SW480 (cell line): ENCODE data around the gene NCKAP5L.
"Not testable (repeated sequence)": the region's sequence is repeated elsewhere in the genome, so short reads cannot be mapped to it uniquely, and the experiment has no call there.

Experiments
- DNase-seq: peaks from one replicate; pipeline ENCODE4 v3.0.0-alpha.2; 2016; ENCODE audit warnings: low spot score

The NCKAP5L gene

GRCh38 chr12:49800421-49801140, 27.6 kb downstream of the NCKAP5L start:
- DNase-seq, result no peak

- DNase-seq, result no peak
Observed at GRCh38 chr12:49798934-49799333, 29.3 kb downstream of the NCKAP5L start.

- DNase-seq, result no peak
Observed at GRCh38 chr12:49798248-49798647, 30.0 kb downstream of the NCKAP5L start.

DNA sequence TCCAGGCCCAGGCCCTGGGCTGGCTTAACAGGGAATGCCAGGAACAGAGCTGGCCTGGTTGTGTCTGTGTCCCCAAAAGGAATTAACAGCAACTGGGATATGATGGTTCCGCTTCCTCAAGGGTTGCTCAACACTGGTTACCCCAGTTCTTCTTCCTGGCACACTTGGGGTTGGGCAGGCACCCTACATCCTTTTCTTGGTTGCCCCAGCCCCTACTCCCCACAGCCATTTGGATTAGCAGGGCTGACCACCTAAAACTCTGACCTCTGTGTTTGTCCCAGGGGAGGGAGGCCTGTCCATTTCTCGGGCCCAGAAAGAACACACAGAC, 30.8 kb downstream of the NCKAP5L start:
- no peak for DNase-seq

DNA sequence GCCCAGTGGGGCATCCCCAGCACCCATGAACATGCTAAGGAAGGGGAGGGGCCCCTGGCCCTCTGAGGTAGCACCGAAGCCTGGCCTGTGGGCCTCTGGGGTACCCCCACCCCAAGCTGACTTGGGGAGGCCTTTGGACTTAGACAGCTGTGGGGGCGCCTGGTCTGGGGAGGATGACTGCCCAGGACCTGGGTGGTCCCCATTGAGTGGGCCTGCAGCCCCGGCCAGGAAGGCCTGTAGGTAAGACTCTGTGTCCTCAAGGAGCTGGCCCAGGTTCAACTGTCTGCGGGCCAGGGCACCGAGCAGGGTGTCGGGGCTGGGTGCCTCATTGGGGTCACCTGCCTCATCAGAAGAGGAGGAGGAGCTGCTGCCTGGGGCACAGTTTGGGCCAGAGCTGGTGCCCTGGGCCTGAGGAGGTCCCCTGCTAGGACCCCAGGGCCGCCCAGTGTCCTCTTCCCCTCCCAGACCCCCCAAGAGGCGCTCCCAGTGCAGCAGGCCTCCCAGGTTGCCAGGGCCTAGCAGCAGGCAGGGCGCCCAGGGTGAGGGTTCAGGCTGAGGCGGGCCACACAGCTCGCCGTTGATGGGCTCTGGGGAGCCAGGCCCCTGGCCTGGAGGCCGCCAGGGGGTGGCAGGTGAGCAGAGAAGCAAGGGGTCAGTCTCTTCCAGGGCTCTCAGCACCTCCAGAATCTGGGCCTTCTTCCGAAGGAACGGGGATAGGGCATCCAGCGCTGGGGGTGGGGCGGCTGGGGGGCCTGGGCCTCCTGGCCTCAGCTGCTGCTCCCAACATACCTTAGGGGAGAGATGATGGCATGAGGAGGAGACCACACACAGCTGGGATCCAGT, 31.4 kb downstream of the NCKAP5L start:
- no peak for DNase-seq

DNA sequence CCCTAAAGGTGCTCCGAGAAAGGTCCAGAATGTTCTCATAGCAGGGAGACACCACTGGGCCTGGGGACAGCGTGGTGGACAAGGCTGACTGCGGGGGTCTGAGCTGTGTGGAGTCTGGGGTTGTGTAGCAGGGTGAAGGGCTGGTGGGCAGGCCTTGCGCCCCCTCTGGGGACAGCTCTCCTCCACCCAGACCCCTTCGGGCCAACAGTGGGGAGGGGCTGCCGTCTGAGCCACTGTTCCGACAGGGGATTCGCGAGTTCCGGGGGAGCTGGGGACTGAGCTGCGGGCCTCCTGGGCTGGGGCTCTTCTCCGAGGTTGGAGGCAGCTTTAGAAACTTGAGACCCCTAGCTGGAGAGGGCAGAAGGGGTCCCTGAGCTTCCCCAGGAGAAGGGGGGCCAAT, 32.1 kb downstream of the NCKAP5L start:
- DNase-seq, result no peak

GRCh38 chr12:49795654-49796105, 32.5 kb downstream of the NCKAP5L start:
- no peak for DNase-seq

DNA sequence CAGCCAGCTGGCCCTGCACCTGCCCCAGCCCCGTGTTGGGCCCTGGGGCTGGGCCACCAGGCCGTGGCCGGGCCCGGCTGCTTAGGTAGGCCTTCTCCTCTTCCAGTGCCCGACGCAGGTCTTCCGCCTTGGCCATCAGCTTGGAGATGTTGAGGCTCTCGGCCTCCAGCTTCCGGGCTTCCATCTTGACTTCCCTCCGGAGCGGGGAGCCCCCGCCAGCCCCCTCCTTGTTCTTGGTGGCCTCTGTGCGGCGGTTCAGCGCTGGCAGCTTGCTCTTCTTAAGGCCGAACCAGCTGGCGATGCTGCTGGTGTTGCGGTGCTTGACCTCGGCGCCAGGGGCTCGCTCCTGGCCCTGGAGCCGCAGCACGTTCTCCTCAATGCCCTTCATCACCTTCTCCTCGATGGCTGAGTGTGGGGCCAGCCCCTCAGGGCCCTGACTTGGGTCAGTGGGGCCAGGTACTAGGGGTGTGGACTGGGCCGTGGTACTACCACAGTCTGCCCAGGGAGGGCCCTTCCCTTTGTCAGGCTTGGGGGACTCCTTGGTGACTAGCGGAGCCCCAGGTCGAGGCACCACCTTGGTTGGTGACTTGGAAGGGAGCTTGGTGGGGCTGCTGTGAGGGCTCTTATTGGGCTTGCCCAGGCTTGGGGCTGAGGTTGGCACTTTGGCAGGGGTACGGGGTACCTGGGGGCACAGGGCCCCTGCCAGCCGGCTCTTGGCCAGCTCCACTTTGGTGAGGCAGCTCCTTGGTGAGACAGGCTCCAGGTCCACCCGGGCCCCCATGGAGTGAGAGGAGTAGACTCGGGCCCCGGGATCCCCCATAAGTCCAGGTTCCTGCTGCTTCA, 33.2 kb downstream of the NCKAP5L start:
- DNase-seq, result no peak

- no peak for DNase-seq
Observed at GRCh38 chr12:49794021-49794420, 34.2 kb downstream of the NCKAP5L start.

GRCh38 chr12:49793620-49794019, 34.6 kb downstream of the NCKAP5L start:
- no peak for DNase-seq

- DNase-seq, result no peak
Observed at GRCh38 chr12:49792976-49793580, 35.1 kb downstream of the NCKAP5L start.

DNA sequence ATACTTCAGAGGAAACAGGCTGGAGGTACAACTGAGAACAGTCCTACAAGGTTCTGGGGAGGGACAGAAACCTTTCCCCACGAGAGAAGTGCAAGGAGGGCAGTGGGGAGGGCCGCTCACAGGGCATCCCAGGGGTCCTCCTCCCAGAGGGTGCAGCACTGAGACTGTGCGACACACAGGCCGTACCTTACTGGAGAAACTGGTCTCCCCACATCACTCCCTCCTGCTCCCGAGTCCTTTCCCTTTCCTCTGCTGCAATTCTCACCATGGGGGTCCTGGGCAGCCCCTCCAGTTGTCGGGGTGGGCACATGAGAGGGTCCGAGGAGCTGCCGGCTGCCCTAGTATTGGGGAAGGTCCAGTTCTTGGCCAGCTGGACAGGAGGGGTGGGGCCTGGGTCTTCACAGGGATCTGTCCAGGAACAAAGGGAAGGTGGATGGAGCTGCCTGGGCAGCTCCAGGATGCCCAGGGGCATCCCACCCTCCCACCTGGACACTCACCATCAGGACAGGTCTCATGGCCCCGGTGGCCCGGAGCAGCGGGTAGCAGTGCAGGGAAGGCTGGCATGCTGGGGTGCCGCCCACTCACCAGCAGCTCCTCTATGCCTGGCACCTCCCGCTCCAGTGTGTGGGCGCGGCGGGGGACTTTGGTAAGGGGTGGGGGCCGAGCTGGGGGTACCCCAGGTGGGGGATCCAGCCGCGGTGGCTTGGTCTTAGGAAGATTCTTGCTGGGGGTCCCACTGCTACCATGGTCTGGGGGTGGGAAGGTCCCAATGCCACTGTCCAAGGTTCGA, 35.8 kb downstream of the NCKAP5L start:
- no peak for DNase-seq

DNA sequence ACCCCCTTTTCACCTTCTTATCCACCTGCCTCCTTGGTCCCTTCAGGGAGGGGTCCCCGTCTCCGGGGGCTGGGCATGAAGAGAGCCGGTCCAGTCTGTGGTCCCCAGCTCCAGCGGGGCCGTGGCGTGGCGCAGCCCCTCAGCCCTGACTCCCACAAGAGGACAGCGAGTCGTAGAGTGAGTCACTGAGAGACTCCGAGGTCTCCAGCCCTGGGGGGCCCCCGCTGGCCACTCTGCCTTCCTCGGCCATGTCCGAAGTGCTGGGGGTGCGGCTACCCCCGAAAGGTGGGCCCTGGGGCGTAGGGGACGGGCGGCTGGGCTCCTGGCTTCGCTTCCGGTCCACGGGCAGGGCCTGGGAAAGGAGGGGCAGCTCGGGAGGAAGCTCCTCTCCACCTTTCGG, 36.5 kb downstream of the NCKAP5L start:
- DNase-seq, result no peak

DNA sequence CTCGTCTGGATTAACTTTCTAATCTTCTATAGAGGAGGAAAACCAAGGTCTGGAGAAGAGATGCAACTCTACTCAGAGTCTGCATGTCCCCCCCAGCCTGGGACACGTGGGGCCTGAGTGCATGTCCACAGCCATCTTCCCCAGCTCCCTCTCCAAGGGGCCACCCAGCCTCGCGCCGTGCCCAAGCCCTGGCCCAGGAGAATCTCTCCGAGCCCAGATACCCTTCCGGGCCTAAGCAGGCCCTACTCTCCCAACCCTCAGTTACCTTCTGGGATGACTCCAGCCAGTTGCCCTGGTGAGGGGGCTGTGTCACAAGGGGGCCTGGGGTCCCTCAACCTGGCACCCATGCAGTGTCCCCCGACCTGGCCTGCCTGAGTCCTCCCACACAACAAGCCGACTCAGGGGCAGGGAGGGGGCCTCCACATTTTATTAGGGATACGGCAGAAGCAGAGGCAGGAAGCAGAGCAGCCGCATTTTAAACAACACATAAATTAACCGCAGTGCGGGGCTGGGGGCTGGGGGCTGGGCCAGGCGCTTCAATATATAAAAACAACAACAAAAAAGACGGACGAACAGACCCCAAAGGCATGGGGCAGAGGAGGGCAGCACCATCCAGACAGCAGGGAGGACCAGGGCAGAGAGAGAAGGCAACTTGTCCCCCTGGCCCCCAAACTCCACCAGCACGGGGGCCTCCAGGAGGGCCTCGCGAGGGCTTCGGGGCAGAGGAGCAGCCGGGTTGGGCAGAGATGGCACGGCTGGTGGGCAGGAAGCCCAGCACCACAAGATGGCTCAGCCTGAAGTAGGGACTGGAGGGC, 37.3 kb downstream of the NCKAP5L start:
- no peak for DNase-seq

DNA sequence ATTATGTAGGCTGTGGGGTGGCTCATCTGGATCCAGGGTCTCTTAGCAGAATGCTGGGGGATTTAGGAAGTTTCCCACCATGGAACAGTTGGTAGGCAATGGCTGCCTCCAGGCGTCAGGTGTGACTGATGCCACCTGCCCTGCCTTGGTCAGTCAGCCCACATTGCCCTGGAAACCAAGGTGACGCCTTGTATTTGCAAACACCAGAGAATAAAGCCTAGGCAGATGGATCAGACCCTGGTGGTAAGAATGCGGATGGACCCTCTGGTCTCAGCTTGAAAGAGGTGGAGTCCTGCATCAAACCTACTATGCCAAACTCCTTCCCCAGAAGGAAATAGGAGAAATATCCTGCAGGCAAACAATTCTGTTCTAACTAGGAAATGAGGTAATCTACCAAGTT, 38.2 kb downstream of the NCKAP5L start:
- DNase-seq, result no peak

GRCh38 chr12:49787672-49788071, 40.5 kb downstream of the NCKAP5L start:
- no peak for DNase-seq

- DNase-seq, result no peak
Observed at GRCh38 chr12:49784756-49785409, 43.3 kb downstream of the NCKAP5L start.

DNA sequence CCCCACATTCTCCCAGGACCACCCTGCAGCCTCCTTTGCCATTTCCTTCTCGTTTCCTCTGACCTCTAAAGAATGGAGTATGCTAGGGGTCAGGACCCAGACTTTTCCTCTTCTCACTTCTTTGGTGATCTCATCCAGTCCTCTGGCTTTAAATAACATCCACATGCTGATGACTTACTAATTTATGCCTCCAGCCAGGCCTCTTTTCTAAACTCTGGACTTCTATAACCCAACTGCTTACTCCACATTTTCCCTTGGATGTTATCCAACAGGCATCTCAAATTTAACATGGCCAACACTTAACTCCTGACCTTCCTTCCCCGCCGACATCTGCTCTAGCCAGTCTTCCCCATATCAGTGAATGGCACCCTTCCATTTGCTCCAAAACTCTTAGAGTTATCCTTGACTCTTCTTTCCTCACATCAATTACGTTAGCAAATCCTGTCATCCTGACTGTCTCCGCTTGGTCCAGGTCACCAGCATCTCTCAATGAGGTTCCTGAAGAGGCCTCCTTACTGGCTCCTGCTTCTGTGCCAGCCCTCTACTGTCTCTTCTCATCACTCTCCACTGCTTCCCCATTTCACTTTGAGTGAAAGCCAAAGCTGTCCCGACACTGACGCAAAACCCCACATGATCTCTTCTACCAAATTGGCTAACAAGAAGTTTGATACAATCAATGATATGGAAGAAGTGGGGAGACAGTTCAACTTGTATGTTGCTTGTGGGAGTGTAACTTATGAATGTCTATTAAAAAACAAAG, 44.1 kb downstream of the NCKAP5L start:
- DNase-seq, result no peak

GRCh38 chr12:49780914-49781313, 47.3 kb downstream of the NCKAP5L start:
- not testable (repeated sequence) for DNase-seq
